GM12872 (cell line): ENCODE data around the gene PCSK9.

ENCODE experiments used
- TF ChIP-seq, protein P1 (sequence below): IDR thresholded peaks from 3 replicates; pipeline ENCODE4 v1.5.1; 2011; ENCODE audit warnings: low read depth, mild to moderate bottlenecking, low read length, moderate library complexity; ENCODE audit not compliant: insufficient read depth

Gene PCSK9

DNA sequence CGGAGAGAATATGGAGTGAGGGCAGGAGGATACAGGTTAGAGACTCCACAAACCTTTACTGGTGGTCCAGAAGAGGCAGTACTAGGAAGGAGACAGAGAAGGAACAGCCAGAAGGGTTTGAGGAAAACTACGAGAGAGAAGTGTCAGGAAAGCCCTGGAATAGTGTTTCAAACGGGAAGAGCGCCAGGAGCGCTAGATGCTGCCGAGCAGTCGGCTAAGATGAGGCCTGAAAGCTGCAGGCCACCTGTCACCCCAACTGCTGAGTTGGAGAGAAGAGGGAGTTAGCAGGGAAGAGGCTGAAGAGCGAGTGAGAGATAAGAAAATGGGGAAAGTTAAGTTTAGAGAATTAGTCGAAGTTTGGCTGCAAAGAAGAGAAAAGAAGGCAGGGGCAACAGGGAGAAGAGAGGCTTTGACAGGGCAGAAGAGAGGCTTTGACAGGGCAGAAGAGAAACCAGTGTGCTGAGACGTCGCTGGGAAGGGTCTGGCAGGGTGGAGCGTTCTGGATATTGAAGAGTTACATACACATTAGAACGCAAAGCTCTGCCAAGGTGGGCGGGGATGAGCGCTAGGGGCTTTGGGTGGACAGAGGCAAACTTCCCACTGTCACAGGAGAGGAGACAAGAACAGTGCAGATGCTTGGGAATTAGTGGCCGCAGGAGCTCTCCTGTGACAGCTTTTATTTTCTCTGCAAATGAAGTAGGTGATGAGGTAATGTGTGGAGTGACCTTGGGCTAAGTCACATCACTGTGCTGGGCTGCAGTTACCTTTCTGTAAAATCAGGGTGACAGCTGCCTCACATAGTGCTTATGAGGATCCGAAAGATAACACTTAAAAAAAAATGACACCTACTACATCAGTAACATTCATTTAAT, 31.2 kb downstream of the PCSK9 start:
- TF ChIP-seq, protein P1, sequence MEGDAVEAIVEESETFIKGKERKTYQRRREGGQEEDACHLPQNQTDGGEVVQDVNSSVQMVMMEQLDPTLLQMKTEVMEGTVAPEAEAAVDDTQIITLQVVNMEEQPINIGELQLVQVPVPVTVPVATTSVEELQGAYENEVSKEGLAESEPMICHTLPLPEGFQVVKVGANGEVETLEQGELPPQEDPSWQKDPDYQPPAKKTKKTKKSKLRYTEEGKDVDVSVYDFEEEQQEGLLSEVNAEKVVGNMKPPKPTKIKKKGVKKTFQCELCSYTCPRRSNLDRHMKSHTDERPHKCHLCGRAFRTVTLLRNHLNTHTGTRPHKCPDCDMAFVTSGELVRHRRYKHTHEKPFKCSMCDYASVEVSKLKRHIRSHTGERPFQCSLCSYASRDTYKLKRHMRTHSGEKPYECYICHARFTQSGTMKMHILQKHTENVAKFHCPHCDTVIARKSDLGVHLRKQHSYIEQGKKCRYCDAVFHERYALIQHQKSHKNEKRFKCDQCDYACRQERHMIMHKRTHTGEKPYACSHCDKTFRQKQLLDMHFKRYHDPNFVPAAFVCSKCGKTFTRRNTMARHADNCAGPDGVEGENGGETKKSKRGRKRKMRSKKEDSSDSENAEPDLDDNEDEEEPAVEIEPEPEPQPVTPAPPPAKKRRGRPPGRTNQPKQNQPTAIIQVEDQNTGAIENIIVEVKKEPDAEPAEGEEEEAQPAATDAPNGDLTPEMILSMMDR: no peak

DNA sequence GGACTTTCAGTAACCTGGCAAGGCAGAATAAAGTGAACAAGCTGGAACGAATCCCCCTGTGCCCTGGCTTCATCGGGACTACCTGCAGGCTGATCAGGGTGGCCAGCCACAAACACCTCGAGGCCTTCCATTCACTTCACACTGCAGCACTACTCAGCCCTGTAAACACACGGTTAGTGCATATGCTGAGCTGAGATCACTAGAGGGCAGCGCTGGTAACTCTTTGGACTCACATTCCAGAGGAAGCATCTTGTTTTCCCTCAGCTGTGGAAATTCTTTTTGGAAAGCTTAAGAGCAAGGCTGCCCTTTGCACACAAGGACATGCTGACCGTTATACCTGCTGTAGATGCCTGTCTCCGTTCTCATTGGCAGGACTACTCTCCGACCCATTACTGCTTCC, 32.1 kb downstream of the PCSK9 start:
- TF ChIP-seq, protein P1: peak; percentile 63; the same call in 2 of the 3 replicates

DNA sequence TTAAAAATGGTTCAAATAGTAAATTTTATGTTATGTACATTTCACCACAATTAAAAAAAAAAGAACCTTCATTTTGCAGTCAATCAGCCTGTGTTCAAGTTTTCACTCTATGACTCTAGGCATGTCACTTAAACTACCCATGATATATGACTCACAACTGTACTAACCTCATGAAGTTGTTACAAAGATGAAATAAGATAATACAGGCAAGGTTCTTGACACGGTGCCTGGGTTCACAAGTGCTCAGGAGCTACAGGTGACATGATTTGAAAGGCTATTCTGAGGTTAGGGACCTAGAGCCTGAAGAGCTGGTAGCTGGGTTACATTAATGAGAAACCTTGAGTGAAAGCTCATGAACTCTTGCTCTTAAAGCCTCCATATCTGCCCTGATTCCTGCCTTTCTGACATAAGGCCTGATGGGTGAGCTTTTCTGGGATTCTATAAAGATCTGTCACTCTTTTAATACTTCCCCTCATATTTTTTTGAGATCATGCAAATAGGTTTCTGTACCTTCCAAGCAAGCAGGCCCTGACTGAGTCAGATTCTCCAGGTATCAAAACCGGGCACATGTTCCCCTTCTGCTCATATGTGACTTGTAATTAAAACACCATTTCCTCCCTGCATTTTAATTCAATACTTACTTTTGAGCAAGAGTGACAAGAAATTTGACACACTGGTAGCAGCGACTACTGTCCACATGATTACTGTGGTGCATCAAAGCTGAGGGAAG, 34.0 kb downstream of the PCSK9 start:
- TF ChIP-seq, protein P1: no peak

DNA sequence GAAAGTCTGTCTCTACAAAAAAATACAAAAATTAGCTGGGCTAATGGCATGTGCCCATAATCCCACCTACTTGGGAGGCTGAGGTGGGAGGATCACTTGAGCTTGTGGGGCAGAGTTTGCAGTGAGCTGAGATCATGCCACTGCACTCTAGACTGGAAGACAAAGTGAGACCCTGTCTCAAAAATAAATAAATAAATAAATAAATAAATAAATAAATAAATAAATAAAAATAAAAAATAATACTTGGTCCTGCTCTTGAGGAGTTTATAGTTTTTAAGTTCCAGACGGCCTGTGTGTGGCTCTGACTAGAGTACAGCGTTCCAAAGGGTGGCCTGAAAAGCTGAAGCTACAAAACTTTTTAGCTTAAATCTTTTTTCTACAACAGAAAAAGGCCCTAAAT, 35.1 kb downstream of the PCSK9 start:
- TF ChIP-seq, protein P1: no peak

DNA sequence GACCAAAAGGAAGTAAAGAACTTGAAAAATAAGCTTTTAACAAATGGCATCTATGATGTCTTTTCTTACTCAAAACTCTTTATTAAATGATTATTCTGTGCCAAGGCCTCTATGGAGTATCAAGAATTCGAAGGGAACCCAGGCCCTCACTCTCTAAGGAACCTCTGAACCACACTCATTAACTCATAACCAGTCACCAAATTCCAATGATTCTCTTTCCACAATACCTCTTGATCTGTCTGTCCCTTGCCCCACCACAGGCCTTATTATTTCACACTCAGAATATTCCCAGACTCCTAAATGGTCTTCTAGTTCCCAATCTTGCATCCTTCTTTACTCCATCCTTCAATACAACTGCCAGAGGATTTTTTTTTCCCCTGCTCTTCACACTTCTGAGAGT, 37.0 kb downstream of the PCSK9 start:
- TF ChIP-seq, protein P1: no peak

DNA sequence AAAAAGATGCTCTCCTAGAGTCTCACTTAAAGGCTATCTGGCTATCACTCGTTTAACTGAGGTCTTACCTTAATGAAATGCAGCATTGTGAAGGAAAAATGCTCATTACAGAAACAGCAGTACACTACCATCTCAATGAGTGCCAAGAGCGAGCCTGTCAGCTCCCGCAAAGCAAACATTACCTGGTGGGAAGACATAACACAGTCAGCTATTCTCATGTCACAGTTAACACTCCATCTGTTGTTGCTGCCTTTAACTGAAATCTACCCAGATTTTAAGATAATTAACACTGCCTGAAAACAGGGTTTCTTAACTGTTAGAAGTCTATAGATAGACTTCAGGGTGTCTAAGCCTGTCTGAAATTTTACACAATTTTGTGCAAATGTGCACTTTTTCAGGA, 39.1 kb downstream of the PCSK9 start:
- TF ChIP-seq, protein P1: no peak

DNA sequence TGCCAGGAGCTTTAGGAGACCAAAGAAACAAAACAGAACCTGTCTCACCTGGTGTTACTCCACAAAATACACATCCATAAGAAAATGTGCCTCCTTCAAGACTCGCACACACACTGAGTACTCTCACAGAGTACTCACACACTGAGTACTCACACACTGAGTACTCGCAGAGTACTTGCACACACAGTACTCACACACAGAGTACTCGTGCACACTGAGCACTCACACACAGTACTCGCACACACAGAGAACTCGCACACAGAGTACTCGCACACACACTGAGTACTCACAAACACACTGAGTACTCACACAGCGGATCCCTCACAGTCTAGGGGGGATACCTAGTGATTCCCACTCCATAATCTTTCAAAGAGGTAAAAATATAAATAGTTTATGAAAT, 40.3 kb downstream of the PCSK9 start:
- TF ChIP-seq, protein P1: no peak
